Chondrocyte (in vitro differentiated cells): ENCODE data around the gene C9orf85. TPM values are rescaled to one million over a fixed set of nuclear protein-coding genes. Genes with fewer than 3 reads are reported as not detected.

Experiments used
- DNase-seq: peaks from one replicate; pipeline ENCODE4 v3.0.0; 2021; ENCODE audit warnings: mixed read lengths, low spot score
- H3K27ac Mint-ChIP-seq: one replicate; pipeline ENCODE4 v1.8.0; 2021; ENCODE audit warnings: mild to moderate bottlenecking, moderate library complexity, mixed read lengths; ENCODE audit not compliant: unreplicated experiment
- H3K27me3 Mint-ChIP-seq: 2 replicates; pipeline ENCODE4 v1.8.0; 2021; ENCODE audit warnings: low read depth, mixed read lengths
- H3K36me3 Mint-ChIP-seq: 2 replicates; pipeline ENCODE4 v1.8.0; 2021; ENCODE audit warnings: low read depth, mixed read lengths
- H3K4me1 Mint-ChIP-seq: 2 replicates; pipeline ENCODE4 v1.8.0; 2021; ENCODE audit warnings: low read depth, mild to moderate bottlenecking, mixed read lengths
- H3K4me3 Mint-ChIP-seq: one replicate; pipeline ENCODE4 v1.8.0; 2021; ENCODE audit warnings: mild to moderate bottlenecking, moderate library complexity, mixed read lengths; ENCODE audit not compliant: unreplicated experiment
- H3K9me3 Mint-ChIP-seq: 2 replicates; pipeline ENCODE4 v1.8.0; 2021; ENCODE audit warnings: low read depth, mixed read lengths
- total RNA-seq: library from RNA; stranded (reverse); gene quantifications from 3 replicates; pipeline ENCODE4 v1.2.1, GENCODE V29; 2021
- TF ChIP-seq, protein P1 (sequence below): fragments of 200-600 bp; sonication (generic); IDR thresholded peaks from 2 replicates; pipeline ENCODE4 v1.5.0; 2021; ENCODE audit warnings: antibody characterized with exemption, mild to moderate bottlenecking, moderate library complexity

C9orf85 gene
- total RNA-seq, 1 donor from 2014 or later = 8.5 TPM

DNA sequence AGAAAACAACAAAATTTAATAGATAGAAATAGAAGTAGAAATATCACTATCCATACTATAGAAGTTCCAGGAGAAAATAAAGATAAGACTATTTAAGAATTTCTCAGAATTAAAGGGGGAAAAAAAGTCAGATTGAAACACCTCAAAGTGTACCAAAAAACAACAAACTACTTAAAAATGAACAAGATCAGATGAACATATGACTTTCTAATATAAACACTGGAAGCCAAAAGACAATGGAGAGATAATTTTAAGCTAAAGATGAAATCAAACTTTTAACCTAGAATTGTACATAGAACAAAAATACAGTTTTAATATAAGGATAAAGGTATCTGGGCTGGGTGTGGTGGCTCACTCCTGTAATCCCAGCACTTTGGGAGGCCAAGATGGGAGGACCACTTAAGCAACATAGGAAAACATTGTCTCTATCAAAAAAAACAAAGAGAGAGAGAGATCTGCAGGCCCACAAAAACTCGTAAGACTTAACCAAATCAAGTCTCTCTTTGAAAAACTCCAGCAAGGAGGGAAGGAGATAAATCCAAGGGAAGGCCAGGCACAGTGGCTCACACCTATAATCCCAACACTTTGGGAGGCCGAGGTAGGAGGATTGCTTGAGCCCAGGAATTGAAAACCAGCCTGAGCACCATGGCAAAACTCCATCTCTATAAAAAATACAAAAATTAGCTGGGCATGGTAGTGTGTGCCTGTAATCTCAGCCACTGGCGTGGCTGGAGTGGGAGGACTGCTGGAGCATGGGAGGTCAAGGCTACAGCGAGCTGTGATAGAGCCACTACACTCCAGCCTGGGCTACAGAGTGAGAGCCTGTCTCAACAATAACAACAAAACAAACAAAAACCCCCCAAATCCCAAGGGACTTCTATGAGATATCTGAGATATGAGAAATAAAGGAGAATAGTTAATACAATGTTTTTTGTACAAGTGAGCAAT, 32.8 kb upstream of the C9orf85 start:
- Mint-ChIP-seq H3K27me3 (no peaks in the 10 kb centered on the region), H3K27ac (peak overlapping the region; percentile 27), H3K9me3 (peaks cover 24% of the 10 kb centered on the region), H3K4me3 (no peak overlapping the region), H3K36me3 (peaks cover 11% of the 10 kb centered on the region), H3K4me1 (no peaks in the 10 kb centered on the region)
- DNase-seq = no peak
- TF ChIP-seq, protein P1, sequence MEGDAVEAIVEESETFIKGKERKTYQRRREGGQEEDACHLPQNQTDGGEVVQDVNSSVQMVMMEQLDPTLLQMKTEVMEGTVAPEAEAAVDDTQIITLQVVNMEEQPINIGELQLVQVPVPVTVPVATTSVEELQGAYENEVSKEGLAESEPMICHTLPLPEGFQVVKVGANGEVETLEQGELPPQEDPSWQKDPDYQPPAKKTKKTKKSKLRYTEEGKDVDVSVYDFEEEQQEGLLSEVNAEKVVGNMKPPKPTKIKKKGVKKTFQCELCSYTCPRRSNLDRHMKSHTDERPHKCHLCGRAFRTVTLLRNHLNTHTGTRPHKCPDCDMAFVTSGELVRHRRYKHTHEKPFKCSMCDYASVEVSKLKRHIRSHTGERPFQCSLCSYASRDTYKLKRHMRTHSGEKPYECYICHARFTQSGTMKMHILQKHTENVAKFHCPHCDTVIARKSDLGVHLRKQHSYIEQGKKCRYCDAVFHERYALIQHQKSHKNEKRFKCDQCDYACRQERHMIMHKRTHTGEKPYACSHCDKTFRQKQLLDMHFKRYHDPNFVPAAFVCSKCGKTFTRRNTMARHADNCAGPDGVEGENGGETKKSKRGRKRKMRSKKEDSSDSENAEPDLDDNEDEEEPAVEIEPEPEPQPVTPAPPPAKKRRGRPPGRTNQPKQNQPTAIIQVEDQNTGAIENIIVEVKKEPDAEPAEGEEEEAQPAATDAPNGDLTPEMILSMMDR = no peak

DNA sequence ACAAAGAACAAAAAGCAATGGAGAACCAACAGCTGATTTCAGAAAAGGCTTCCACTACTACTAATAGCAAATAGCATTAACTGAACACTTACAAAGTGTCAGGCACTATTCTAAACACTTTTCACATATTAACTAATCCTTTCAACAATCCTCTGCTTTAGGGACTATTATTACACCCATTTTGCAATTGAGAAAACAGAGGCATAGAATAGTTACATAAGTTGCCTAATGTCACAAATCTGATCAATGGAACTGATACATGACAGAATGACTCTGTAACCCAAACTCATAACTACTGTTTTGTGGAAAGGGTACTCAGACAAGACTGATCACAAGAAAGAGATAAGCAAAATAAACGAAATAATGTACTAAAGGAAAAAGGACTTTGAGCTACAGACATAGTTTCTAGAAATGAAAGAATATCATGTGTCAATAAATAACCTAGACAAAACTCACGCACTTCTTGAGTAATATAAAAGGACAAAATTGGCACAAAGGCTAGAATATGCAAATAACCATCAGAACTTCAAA, 31.7 kb upstream of the C9orf85 start:
- Mint-ChIP-seq H3K4me1 (no peaks in the 10 kb centered on the region), H3K27me3 (no peaks in the 10 kb centered on the region), H3K36me3 (peaks cover 15% of the 10 kb centered on the region), H3K4me3 (no peak overlapping the region), H3K27ac (no peak overlapping the region), H3K9me3 (peaks cover 33% of the 10 kb centered on the region)
- no peak for DNase-seq
- TF ChIP-seq, protein P1 = no peak

DNA sequence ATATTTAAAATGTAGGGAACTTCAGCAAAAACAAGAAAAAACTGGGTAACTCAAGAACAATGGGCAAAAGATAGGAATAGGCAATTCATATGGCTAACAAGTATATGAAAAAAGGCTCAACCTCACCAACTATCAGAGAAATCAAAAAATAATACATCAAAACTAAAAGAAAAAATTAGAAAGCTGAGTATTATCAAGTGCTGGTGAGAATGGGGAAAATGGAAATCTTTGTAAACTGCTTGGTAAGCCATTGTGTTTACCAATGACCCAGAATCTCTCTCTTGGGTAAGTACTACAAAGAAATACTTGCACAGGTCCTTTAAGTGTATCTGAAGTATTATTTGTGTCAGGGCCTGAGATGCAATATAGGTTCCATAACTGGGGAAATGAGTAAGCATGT, 27.4 kb upstream of the C9orf85 start:
- Mint-ChIP-seq H3K27me3 (no peaks in the 10 kb centered on the region), H3K9me3 (peaks cover 17% of the 10 kb centered on the region), H3K4me1 (peaks cover 6% of the 10 kb centered on the region), H3K27ac (no peak overlapping the region), H3K36me3 (peaks cover 6% of the 10 kb centered on the region), H3K4me3 (no peak overlapping the region)
- no peak for DNase-seq
- TF ChIP-seq, protein P1 = no peak

DNA sequence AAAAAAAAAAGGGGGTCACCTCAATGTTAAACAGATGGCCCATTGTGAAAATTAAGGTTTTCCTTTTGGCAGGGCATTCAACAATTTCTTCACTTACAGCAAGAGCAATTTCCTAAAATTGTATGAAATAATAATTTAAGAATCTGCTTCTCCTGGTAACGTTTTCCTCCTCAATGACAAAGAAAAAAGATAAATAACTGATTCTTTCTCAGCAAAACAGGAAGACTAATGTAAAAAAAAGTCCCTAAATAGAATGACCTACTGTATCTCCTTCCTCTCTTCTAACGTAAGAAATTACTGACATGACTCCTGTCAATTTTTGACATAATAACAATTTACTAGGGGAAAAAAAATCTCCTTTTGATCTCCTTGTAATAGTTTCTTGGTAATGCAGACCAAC, 26.0 kb upstream of the C9orf85 start:
- Mint-ChIP-seq H3K4me3 (no peak overlapping the region), H3K27me3 (no peaks in the 10 kb centered on the region), H3K4me1 (peaks cover 6% of the 10 kb centered on the region), H3K36me3 (peaks cover 6% of the 10 kb centered on the region), H3K27ac (no peak overlapping the region), H3K9me3 (peaks cover 12% of the 10 kb centered on the region)
- TF ChIP-seq, protein P1 = no peak
- DNase-seq = no peak

DNA sequence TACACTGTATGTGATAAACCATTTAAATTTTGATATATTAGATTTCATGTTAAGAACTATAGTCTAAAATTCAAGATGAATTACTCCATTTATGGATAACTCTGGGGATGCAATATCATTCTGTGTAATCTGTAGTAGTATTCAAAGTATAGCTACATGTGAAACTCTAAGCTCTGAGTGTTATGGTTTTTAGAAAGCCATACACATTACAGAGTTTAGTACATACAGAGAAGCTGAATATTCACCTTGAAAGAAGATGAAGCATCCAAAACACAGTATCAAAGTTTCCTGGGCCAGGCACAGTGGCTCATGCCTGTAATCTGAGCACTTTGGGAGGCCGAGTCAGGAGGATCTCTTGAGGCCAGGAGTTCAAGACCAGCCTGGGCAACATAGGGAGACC, 25.4 kb upstream of the C9orf85 start:
- Mint-ChIP-seq H3K9me3 (peaks cover 12% of the 10 kb centered on the region), H3K36me3 (peaks cover 6% of the 10 kb centered on the region), H3K4me1 (peaks cover 6% of the 10 kb centered on the region), H3K27me3 (no peaks in the 10 kb centered on the region), H3K27ac (no peak overlapping the region), H3K4me3 (no peak overlapping the region)
- TF ChIP-seq, protein P1 = no peak
- no peak for DNase-seq
